T-helper 1 cell treated with Interleukin-12 subunit alpha and Interleukin-12 subunit beta and Interleukin-4 antibody, amounts not matched to agents 30 ng/mL and 1 ng/mL, for 36 hours (primary cell): ENCODE results near the gene ATN1. TPM values are rescaled to one million over a fixed set of nuclear protein-coding genes. Genes with fewer than 3 reads are reported as not detected.

Experiments
- intact Hi-C: fragments of 100-400 bp; cut with micrococcal nuclease; formaldehyde crosslinking; loops from one replicate; pipeline ENCODE4 v1.15.1; 2024
- total RNA-seq: library from RNA; stranded (reverse); gene quantifications from 2 replicates; pipeline ENCODE4 v1.2.3, GENCODE V29; 2022

Gene ATN1
- total RNA-seq, 1 donor from 2014 or later = 42.9 TPM

DNA sequence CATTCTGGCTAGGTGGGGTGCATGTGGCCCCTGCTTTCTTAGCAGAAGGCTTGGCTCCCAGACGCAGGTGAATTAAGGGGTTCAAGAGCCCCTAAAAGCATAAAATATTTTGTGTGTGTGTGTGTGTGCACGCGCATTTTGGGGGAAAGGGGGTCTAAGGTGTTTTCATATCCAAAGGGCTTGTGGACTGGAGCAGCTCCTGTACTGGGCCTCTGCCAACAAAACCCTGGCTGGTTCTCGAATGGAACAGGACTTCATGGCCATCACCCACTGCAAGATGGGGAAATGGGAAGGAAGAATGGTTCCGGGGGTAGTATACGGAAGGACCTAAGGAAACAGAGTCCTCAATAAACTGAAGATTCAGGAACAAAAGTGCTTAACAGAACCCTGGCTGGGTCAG is 3.9 kb upstream of the ATN1 start:
- intact Hi-C loops = loop anchor here (1.0 to 2.0 kb wide), 11 partner anchors 10 to 220 kb away; partner anchors contain the start of genes C12orf57, C1R, C1RL and ENO2

DNA sequence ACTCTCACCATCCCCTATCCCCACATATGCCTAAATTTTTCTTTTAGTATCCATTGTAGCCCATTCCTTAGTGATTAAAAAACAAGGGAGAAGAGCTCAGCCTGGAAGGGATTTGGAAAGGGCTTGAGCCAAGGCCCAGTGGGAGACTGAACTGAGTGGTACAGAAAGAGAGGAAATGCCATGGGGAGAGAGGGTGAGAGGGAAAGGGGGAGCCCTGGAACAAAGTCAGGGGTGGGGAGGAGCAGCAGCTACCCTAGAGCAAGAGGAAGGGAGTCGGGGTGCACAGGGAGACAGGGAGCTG is 2.6 kb upstream of the ATN1 start:
- intact Hi-C loops = loop anchor here (2.0 kb wide), 1 partner anchor 20 kb away; the partner anchor contains the start of gene C12orf57

DNA sequence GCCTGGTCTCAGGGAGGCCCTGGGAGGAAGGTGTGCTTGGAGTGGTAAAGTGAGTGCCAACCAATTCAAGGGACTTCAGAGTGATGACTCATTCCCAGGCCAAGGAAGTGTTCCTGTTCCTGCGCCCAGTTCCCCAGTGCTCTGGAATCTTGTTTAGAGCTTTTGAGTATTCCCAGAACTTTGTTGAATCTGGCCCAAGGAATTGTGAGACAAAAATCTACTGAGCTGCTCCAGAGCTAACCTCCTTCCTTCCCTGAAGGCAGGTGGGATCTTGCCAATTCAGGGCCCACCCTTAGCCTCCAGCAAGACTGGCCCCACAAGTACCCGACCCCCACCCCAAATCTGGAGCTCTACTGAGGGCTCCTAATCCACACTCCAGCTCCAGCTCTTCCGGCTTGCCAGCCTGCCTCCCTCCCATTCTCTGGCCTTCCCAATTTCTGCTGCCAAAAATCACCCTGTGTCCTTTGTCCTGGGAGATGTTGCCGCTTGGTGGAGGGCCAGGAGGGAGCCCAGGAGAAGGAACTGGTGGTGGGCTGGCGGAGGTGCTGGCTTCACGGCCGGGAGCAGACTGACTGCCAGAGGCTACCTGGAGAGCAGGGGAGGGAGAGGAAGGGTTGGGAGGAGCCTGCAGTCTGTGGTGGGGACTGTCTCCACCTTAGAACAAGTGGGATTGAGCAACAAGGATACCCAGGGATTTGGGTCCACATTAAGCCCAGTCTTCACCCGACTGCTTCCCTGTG is 2.0 kb upstream of the ATN1 start:
- intact Hi-C loops = loop anchor here (2.0 kb wide), 1 partner anchor 19 kb away; the partner anchor contains the start of gene C12orf57

DNA sequence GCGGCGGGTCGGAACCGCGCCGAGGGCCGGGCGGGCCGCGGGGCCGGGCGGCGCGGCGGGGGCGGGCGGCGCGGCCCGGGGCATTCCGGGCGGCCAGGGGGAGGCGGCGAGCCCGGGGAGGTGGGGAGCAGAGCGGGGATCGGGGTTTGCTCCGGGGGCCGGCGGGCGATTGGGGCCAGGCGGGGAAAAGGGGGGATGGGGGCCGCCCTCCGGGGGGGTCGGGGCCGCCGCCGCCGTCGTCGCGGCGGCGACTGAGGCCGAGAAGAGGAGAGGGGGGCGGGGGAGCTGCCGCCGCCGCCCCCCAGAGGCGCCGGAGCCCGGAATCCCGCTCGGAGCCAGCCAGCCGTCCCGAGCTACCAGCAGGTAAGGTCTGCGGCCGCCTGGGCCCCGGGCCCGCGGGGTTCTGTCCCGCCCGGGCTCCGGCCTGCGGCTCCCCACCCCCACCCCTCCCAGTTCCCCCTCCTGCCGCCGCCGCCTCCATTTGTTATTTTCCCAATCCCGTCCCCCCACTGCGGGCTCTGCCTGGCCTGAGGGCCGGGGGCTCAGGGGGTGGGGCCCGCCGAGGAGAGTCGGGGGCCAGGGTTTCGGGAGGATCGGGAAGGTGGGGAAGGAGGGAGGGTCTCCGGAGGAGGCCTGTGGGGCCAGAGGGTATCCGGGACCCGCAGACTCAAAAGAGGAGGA is 403 bp downstream of the ATN1 start:
- intact Hi-C loops = no loop called here

DNA sequence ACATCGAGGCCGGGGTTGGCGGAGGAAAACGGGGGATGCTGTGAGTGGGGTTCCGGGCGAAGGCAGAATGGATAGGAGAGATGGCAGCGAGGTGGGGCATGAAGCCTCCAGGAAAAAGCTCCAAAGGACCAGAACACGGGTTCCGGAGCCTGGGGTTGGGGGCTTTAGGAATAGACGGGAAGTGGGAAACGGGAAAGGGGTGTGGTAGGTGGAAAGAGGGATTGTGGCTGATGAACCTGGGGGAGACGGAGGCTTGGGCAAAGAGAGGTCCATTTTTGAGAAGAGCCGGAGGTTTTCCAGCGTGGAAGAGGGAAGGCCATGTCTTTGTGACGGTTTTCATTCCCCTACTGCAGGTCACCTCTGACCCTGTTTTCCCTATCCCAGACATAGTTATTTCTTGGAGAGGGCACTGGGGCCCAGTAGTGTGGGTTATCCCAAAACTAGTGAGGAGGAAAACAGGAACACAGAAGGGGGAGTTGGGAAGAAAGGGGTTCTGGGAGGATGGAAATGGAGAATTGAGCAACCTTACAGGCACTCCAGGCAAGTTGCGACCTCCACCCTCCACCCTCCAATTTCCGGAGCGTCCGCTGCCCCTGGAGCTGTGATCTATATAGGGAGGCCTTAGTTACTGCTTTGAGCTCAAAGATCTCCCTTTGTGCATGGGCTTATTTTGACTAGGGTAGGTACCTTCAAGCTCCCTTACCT is 1.1 kb downstream of the ATN1 start:
- intact Hi-C loops = loop anchor here (1.0 kb wide), 1 partner anchor 8 kb away; no protein-coding TSS in a partner anchor

DNA sequence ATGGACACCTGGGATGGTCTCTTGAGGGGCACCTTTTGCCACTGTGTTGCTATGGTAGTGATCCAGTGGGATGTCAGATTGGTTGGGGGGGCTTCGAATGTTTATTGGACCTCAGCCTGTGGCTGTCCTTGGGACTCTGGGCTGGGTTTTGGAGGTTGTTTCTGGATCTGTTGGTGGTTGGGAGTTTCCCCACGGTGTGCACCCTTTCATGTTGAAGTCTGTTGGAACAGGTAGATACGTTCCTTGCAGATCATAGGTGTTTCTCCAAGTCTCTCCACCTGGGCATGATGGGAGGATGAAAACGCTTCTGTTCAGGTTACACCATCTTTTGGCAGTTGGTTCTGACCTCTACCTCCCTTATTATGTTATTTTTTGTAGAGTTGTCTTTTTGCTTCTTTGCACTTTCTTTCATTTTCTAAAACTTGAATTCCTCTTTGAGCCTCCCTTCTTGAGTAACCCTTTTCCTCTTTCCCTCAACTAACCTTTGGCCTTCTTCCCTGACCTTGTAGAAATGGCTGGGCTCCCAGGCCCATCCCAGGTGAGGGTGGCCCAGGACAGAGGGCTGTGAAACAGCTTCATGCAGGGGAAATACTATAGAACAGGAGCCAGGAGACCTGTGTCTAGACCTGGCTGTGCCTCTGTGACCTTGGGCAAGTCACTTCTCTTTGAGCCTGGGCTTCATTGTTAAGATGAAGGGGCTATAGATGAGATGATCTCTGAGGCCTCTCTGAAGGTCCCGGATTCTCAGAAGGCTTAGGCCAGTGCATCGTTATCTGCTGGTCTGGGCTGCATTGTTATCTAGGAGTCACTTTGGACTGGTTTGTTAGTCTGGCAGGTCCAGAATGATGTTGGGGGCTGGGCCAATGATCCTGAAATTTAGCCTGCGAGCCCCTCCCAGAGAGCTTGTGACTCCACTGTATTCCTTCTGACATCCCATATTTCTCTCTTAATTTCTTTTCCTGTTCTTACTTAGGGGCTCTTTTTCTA is 2.0 kb downstream of the ATN1 start:
- intact Hi-C loops = loop anchor here (1.0 kb wide), 1 partner anchor 8 kb away; no protein-coding TSS in a partner anchor

DNA sequence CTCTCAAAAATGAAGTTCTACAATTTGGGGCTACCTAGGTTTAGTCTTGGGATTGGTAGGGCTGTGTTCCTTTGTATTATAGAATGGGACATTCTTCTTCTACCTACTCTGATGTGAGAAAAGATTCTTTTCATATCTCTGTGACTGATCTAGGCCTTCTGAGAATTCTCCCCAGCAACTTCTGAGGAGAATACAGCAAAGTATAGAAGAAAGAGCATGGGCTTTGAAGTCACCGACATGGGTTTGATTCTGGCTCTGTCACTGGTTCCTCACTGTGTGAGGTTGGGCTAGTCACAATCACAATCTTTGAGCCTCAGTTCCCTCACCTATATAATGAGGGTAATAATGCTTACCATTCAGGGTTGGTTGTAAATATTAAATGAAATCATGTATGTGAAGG is 5.0 kb downstream of the ATN1 start:
- intact Hi-C loops = no loop called here

DNA sequence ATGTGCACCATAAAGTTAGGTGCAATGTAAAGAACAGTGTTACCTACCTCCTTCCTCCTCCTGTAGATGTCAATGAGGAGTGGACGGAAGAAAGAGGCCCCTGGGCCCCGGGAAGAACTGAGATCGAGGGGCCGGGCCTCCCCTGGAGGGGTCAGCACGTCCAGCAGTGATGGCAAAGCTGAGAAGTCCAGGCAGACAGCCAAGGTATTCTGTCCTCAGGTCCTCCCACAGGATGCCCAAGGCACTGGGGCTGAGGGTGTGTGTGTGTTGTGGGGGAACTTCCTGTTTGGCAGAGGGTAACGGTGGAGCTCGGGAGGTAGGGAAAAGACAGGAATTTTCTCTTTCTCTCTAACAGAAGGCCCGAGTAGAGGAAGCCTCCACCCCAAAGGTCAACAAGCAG is 6.4 kb downstream of the ATN1 start:
- intact Hi-C loops = no loop called here

DNA sequence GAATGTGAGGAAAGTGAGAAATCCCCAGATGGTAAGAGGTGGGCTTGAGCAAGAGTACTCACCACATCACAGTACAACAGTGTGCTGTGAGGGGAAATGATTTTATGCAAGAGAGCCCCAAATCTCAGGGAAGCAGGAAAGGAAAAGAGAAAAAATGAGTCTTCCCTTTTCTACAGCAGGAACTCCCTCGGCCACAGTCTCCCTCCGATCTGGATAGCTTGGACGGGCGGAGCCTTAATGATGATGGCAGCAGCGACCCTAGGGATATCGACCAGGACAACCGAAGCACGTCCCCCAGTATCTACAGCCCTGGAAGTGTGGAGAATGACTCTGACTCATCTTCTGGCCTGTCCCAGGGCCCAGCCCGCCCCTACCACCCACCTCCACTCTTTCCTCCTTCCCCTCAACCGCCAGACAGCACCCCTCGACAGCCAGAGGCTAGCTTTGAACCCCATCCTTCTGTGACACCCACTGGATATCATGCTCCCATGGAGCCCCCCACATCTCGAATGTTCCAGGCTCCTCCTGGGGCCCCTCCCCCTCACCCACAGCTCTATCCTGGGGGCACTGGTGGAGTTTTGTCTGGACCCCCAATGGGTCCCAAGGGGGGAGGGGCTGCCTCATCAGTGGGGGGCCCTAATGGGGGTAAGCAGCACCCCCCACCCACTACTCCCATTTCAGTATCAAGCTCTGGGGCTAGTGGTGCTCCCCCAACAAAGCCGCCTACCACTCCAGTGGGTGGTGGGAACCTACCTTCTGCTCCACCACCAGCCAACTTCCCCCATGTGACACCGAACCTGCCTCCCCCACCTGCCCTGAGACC is 7.8 kb downstream of the ATN1 start:
- intact Hi-C loops = no loop called here

DNA sequence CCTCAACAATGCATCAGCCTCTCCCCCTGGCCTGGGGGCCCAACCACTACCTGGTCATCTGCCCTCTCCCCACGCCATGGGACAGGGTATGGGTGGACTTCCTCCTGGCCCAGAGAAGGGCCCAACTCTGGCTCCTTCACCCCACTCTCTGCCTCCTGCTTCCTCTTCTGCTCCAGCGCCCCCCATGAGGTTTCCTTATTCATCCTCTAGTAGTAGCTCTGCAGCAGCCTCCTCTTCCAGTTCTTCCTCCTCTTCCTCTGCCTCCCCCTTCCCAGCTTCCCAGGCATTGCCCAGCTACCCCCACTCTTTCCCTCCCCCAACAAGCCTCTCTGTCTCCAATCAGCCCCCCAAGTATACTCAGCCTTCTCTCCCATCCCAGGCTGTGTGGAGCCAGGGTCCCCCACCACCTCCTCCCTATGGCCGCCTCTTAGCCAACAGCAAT is 8.5 kb downstream of the ATN1 start:
- intact Hi-C loops = no loop called here

DNA sequence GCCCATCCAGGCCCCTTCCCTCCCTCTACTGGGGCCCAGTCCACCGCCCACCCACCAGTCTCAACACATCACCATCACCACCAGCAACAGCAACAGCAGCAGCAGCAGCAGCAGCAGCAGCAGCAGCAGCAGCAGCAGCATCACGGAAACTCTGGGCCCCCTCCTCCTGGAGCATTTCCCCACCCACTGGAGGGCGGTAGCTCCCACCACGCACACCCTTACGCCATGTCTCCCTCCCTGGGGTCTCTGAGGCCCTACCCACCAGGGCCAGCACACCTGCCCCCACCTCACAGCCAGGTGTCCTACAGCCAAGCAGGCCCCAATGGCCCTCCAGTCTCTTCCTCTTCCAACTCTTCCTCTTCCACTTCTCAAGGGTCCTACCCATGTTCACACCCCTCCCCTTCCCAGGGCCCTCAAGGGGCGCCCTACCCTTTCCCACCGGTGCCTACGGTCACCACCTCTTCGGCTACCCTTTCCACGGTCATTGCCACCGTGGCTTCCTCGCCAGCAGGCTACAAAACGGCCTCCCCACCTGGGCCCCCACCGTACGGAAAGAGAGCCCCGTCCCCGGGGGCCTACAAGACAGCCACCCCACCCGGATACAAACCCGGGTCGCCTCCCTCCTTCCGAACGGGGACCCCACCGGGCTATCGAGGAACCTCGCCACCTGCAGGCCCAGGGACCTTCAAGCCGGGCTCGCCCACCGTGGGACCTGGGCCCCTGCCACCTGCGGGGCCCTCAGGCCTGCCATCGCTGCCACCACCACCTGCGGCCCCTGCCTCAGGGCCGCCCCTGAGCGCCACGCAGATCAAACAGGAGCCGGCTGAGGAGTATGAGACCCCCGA is 9.1 kb downstream of the ATN1 start:
- intact Hi-C loops = loop anchor here (1.0 kb wide), 1 partner anchor 8 kb away; no protein-coding TSS in a partner anchor

DNA sequence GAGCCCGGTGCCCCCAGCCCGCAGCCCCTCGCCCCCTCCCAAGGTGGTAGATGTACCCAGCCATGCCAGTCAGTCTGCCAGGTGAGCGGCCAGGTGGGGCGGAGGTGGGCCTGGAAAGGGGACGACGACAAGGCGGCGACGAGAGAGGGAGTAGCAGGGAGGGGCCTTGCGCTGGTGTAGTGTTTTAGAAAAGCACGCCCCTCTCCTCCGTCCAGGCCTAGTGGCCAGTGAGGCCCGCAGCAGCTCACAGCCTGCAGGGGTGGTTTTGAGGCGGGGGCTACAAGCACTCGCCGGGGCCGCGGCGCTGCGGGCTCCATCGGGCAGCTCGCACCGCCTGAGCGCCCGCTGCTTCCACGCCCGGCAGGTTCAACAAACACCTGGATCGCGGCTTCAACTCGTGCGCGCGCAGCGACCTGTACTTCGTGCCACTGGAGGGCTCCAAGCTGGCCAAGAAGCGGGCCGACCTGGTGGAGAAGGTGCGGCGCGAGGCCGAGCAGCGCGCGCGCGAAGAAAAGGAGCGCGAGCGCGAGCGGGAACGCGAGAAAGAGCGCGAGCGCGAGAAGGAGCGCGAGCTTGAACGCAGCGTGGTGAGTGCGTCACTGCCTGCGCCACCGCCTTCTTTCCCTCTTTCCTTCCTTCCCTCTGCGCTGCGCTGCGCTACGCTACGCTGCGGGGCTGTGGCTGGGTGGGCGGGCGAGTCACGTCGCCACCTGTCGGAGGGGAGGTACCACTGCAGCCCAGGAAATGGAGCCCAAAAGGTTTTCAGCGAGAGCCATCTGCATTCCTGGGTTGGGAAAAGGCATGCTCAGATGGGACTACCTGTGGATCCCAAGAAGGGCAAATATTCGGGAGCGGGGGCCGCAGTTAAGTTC is 10.0 kb downstream of the ATN1 start:
- intact Hi-C loops = loop anchor here (1.0 kb wide), 8 partner anchors 8 to 85 kb away; partner anchors contain the start of genes EMG1, LPCAT3, PHB2 and SPSB2

DNA sequence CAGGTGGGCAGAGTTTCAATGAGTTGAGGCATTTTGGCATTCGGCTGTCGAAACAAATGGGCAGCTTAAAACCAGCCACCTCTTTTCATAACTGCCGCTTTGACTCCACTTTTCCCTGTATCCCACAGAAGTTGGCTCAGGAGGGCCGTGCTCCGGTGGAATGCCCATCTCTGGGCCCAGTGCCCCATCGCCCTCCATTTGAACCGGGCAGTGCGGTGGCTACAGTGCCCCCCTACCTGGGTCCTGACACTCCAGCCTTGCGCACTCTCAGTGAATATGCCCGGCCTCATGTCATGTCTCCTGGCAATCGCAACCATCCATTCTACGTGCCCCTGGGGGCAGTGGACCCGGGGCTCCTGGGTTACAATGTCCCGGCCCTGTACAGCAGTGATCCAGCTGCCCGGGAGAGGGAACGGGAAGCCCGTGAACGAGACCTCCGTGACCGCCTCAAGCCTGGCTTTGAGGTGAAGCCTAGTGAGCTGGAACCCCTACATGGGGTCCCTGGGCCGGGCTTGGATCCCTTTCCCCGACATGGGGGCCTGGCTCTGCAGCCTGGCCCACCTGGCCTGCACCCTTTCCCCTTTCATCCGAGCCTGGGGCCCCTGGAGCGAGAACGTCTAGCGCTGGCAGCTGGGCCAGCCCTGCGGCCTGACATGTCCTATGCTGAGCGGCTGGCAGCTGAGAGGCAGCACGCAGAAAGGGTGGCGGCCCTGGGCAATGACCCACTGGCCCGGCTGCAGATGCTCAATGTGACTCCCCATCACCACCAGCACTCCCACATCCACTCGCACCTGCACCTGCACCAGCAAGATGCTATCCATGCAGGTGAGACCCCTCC is 10.8 kb downstream of the ATN1 start:
- intact Hi-C loops = loop anchor here (1.0 kb wide), 7 partner anchors 14 to 86 kb away; partner anchors contain the start of genes EMG1, LPCAT3, PHB2 and SPSB2

DNA sequence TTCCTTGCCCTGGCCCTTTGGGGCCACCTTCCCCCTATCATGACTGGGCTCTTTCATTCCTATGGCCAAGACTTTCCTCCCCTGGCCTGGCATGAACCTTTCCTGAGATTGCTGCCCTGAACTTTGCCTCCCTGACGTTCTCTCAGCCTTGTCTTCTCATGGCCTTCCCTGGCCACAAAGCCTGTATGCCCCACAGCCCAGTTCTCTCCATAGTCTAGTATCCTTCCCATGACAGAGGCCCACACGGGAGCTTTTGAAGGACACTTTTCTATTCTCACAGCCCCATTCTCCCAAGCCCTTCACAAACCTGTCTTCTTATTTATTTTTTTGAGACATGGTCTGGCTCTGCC is 11.4 kb downstream of the ATN1 start:
- intact Hi-C loops = no loop called here

DNA sequence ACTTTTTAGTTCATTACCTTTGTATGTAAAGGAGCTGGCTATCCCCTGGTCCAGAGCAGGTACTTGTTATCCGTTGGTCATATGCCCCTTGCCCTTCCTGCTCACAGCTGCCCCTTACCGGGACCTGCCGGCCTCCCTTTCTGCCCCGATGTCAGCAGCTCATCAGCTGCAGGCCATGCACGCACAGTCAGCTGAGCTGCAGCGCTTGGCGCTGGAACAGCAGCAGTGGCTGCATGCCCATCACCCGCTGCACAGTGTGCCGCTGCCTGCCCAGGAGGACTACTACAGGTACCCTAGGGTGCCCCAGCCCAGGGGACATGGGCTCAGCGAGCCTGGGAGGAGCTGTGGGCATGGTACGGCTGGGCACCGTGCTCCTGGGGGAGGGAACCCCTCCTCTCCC is 13.5 kb downstream of the ATN1 start:
- intact Hi-C loops = no loop called here

DNA sequence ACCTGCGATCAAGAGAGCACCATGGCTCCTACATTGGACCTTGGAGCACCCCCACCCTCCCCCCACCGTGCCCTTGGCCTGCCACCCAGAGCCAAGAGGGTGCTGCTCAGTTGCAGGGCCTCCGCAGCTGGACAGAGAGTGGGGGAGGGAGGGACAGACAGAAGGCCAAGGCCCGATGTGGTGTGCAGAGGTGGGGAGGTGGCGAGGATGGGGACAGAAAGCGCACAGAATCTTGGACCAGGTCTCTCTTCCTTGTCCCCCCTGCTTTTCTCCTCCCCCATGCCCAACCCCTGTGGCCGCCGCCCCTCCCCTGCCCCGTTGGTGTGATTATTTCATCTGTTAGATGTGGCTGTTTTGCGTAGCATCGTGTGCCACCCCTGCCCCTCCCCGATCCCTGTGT is 14.0 kb downstream of the ATN1 start:
- intact Hi-C loops = no loop called here

DNA sequence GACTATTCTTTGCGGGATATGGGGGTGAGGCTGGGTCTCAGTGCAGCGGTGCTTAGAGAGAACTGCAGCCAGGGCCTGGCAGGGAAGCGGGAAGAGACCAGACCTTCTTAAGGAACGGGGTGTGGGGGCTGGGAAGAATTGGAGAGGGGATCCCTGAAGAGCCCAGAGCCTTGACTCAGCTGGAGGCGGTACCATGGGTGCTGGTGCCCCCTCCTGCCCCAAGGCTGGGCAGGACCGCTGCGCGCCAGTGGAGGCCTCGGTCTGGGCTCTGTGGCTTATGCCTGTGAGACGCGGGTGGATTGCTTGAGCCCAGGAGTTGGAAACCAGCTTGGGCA is 14.5 kb downstream of the ATN1 start:
- intact Hi-C loops = no loop called here
